ENCODE results near the gene PRPF8. TPM values are rescaled to one million over a fixed set of nuclear protein-coding genes. Genes with fewer than 3 reads are reported as not detected.

PRPF8 gene
- total RNA-seq, 1 donor from 2014 or later = 185 TPM

DNA sequence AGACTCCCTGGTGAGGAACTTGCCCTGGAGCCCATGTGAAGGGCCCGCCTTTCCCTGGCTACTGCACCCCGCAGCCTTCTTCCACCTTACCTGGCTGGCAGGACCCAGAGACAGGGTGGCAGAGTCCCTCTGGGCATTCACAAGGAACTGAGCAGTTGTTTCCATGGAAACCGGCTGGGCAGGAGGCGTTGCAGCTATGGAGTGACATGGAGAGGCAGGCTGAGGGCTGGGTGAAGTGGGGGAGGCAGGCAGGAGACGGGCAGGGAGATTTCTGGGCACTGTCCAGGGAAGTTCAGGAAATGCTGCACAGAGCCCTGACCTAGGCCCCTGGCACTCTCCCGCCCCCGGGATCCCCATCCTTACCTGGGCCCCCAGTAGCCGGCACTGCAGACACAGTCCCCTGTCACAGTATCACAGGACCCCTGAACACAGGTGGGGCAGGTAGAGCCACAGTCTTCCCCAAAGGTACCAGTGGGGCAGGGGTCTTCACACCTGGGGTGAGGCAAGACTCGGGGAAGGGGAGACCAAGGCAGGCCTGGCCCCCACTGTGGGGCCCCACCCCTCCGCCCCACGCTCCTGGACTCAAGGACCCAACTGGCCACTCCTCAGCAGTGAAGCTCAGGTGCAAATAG is 45.0 kb downstream of the PRPF8 start:
- no peaks in the 10 kb centered on the region for H3K36me3 ChIP-seq (ENCODE audit: control insufficient read depth, insufficient read depth, low read length)
- H3K4me3 ChIP-seq (ENCODE audit: low read depth, low read length) = no peak overlapping the region
- no peaks in the 10 kb centered on the region for H3K27me3 ChIP-seq (ENCODE audit: control insufficient read depth, insufficient read depth, low read length)
- TF ChIP-seq, protein P1, sequence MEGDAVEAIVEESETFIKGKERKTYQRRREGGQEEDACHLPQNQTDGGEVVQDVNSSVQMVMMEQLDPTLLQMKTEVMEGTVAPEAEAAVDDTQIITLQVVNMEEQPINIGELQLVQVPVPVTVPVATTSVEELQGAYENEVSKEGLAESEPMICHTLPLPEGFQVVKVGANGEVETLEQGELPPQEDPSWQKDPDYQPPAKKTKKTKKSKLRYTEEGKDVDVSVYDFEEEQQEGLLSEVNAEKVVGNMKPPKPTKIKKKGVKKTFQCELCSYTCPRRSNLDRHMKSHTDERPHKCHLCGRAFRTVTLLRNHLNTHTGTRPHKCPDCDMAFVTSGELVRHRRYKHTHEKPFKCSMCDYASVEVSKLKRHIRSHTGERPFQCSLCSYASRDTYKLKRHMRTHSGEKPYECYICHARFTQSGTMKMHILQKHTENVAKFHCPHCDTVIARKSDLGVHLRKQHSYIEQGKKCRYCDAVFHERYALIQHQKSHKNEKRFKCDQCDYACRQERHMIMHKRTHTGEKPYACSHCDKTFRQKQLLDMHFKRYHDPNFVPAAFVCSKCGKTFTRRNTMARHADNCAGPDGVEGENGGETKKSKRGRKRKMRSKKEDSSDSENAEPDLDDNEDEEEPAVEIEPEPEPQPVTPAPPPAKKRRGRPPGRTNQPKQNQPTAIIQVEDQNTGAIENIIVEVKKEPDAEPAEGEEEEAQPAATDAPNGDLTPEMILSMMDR (IDR thresholded peaks at IDR 0.05; ENCODE audit: insufficient read depth, low read length, poor library complexity, severe bottlenecking) = no peak
- DNase-seq (ENCODE audit: low read depth) = no peak

DNA sequence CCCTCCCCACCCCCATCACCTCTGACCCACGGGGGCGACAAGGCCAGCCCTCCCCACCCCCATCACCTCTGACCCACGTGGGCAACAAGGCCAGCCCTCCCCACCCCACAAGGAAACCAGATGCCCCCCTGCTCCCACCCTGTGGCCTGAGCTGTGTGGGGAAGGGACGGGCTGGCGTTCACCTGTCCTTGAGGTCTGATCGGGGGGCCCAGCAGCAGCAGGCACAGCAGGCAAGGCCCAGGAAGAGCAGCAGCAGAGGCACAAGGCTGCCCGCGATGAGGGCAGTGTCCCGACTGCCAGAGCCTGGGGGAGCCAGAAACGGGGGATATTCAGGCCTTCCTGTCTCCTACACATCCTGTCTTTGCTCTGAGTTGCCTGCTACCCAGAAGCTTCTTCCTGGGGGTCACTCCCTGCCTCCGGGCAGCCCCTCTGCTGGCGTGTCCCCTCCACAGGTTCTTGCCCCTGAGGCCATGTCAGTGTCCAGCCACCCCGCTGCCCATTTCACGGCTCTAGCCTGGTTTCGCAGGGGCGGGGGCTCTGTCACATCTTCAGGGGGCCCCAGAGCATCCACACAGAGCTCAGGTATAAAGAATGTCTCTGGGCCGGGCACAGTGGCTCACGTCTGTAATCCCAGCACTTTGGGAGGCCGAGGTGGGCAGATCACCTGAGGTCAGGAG is 45.9 kb downstream of the PRPF8 start:
- no peak overlapping the region for H3K4me3 ChIP-seq (ENCODE audit: low read depth, low read length)
- DNase-seq (ENCODE audit: low read depth) = no peak
- no peaks in the 10 kb centered on the region for H3K27me3 ChIP-seq (ENCODE audit: control insufficient read depth, insufficient read depth, low read length)
- H3K36me3 ChIP-seq (ENCODE audit: control insufficient read depth, insufficient read depth, low read length) = no peaks in the 10 kb centered on the region
- TF ChIP-seq, protein P1 (IDR thresholded peaks at IDR 0.05; ENCODE audit: insufficient read depth, low read length, poor library complexity, severe bottlenecking) = no peak

DNA sequence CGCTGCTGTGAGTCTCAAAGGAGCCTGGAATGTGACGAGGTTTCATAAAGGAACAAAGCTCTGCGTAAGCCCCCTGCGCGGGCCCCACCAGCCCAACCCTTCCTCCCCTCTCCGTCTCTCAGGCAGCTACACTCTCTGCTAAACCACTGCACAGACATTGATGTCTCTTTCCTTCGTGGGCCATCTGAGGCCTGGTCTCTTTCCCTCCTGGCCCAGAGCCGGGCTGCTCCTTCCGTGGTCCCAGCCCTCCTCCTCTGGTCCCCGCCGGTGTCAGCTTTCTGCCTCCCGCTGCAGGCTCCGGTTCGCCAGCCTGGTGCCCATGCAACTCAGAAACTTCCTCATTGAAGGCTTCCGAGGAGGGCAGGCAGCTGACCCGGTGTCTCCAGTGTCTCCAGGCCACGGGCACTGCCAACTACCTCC is 46.5 kb downstream of the PRPF8 start:
- no peaks in the 10 kb centered on the region for H3K36me3 ChIP-seq (ENCODE audit: control insufficient read depth, insufficient read depth, low read length)

GRCh38 chr17:1636732-1637285 is 47.9 kb downstream of the PRPF8 start:
- TF ChIP-seq, protein P1 (IDR thresholded peaks at IDR 0.05; ENCODE audit: insufficient read depth, low read length, poor library complexity, severe bottlenecking) = no peak
- Histone ChIP-seq H3K27me3 (ENCODE audit: control insufficient read depth, insufficient read depth, low read length) (no peaks in the 10 kb centered on the region), H3K36me3 (ENCODE audit: control insufficient read depth, insufficient read depth, low read length) (no peaks in the 10 kb centered on the region), H3K4me3 (ENCODE audit: low read depth, low read length) (no peak overlapping the region)
- DNase-seq (ENCODE audit: low read depth) = no peak

More for the DNA sequence above, 46.5 kb downstream of the PRPF8 start:
- no peak for DNase-seq (ENCODE audit: low read depth)
- Histone ChIP-seq H3K4me3 (ENCODE audit: low read depth, low read length) (no peak overlapping the region), H3K27me3 (ENCODE audit: control insufficient read depth, insufficient read depth, low read length) (no peaks in the 10 kb centered on the region)
- TF ChIP-seq, protein P1 (IDR thresholded peaks at IDR 0.05; ENCODE audit: insufficient read depth, low read length, poor library complexity, severe bottlenecking) = no peak

DNA sequence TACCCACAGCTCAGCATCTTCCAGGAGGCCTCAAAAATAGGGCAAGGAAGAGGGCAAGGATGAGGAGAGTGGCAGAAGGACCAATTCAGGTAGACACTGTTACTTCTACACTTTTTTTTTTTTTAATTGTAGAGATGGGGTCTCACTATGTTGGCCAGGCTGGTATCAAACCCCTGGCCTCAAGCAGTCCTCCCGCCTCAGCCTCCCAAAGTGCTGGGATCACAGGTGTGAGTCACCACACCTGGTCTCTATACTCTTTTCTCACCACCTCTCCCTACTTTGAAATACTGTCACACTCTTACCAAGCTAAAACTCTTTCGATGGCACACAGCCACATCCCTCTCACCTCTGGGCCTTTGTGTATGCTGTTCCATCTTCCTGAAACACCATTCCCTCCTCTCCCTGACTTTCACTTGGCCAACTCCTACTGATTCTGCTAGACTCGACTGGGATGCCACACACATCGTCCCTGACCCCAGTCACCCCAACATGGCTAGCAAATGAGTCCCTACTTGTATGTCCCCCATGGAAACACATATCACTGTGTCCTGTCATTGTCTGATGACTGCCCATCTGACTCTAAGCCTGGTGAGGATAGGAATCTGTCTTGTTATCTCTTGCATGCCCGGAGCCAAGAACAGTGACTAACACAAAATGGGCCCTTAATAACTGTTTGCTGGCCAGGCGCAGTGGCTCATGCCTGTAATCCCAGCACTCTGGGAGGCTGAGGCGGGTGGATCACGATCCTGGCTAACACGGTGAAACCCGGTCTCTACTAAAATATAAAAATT is 48.8 kb downstream of the PRPF8 start:
- Histone ChIP-seq H3K36me3 (ENCODE audit: control insufficient read depth, insufficient read depth, low read length) (no peaks in the 10 kb centered on the region), H3K4me3 (ENCODE audit: low read depth, low read length) (no peak overlapping the region), H3K27me3 (ENCODE audit: control insufficient read depth, insufficient read depth, low read length) (no peaks in the 10 kb centered on the region)
- TF ChIP-seq, protein P1 (IDR thresholded peaks at IDR 0.05; ENCODE audit: insufficient read depth, low read length, poor library complexity, severe bottlenecking) = no peak
- DNase-seq (ENCODE audit: low read depth) = no peak

Measured in kidney epithelial cell (primary cell).